Left colon (tissue), 2 donors: ENCODE data around the gene GAGE10. TPM values are rescaled to one million over a fixed set of nuclear protein-coding genes. Genes with fewer than 3 reads are reported as not detected.
"Not testable (repeated sequence)": the region's sequence is repeated elsewhere in the genome, so short reads cannot be mapped to it uniquely, and the experiment has no call there.

Source experiments
- ATAC-seq: fragments of 200-7000 bp; cut with Tn5 transposase; one replicate; pipeline ENCODE4 v1.9.1; 2020; ENCODE audit warnings: mild to moderate bottlenecking, moderate library complexity
- DNase-seq, 2 donors: peaks; one replicate each; pipeline ENCODE4 v3.0.0-alpha.2; 2020
- intact Hi-C, 2 donors: fragments of 100-400 bp; cut with DNase I in 1 of 2; cut with micrococcal nuclease in 1 of 2; formaldehyde crosslinking; loops; one replicate each; pipeline versions ENCODE4 v1.11.2 to v1.14.0; 2022; cut with DNase I, micrococcal nuclease
- total RNA-seq, 2 donors: library from RNA; stranded (reverse); fragmentation: NEBNext Ultra II Directional; extraction: Animal tissue kit (Norgen Biotek cat#: 25700); gene quantifications; one replicate each; pipeline ENCODE4 v1.2.1, GENCODE V29; 2021
- donor health status: DM: no; HTN: no; CAD: no.
- donor health status: DM: yes; HTN: yes; CAD: no.

GAGE10 gene
- total RNA-seq, 2 donors from 2014 or later: not detected

- DNase-seq (no peak), ATAC-seq (no peak)
- intact Hi-C loops: no loop called here
These were observed 31.0 kb upstream of the GAGE10 start for GRCh38 chrX:49272421-49272820.

DNA sequence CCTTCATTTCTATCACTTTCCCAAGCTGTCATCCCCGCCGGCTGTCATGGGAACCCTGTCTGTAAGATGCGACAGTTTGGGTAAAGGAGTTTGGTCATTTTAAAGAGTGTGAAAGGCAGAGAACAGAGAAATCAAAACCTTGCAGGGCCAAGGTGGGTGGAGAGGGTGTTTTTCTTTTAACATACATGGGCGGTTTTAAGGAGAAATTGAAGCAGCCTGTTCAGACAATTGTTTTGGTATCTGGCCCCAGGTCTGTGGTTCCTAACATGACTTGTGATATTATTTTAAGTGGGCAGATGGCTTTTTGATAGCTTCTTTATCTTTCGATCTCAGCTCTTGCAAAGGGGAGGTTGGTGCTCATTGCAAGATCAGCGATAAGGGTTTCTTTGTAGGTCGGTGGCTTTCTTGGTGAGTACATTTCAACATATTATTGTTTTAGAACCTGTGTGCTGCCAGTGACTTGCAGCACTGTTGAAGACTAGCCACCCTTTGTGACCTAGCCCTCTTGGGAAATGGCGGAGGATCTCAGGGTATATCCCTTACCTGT lies 30.2 kb upstream of the GAGE10 start:
- DNase-seq: no peak
- intact Hi-C loops: no loop called here
- ATAC-seq: no peak

GRCh38 chrX:49276207-49276606 lies 27.2 kb upstream of the GAGE10 start:
- DNase-seq (no peak), ATAC-seq (no peak)
- intact Hi-C loops: no loop called here

GRCh38 chrX:49276671-49277534 lies 26.5 kb upstream of the GAGE10 start:
- intact Hi-C loops: no loop called here
- ATAC-seq: no peak
- no peak for DNase-seq

DNA sequence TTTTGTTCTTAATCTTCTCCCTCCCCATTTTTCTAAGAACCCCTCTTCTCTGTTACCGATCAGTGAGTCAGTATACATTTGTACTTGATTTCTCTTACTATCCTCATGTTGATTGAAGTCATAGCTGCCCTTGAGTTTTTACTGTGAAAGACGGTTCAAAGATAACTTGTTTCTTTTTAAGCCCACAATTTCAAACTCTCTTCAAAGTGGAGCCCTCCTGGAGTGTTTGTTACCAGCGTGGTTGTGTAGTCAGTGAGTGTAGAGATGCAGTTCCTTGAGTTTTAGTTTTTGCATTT lies 26.0 kb upstream of the GAGE10 start:
- DNase-seq (no peak), ATAC-seq (no peak)
- intact Hi-C loops: no loop called here

DNA sequence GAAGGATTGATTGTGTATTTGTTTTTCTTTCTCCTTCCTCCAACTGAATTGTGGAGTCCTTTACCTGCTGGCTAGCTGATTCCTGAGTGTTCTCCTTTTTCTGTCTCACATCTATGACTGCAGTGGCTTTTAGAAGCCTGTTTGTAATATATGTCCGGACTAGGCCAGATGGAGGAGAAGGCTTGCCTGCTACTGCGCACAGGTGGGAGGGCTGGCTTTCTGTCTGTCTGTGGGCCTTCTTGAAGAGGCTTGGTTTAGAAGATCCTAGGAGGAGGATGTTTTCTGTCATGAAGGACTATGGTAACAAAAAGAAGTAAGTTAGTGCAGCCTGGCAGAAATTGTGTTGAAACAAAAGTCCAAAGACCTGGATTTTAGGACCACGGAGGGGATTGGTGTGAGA lies 25.4 kb upstream of the GAGE10 start:
- DNase-seq (no peak), ATAC-seq (no peak)
- intact Hi-C loops: no loop called here

DNA sequence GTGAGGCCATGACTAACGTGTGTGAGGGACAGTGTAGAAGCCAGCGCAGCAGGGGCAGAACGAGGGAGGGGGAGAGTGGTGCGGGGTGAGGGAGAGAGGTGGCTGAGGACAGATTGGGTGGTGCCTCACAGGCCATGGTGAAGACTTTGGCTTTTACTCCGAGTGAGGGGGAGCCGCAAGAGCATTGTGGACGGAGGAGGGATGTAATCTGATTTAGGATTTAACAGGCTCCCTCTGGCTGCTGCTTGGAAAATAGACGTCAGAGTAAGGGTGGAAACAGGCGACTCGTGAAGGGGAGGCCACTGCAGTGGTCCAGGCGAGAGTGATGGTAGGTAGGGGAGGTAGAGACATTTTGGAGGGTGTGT lies 20.8 kb upstream of the GAGE10 start:
- ATAC-seq (peak; percentile 49), DNase-seq (no peak)
- intact Hi-C loops: no loop called here

- ATAC-seq: no peak
- intact Hi-C loops: no loop called here
- DNase-seq: no peak
These were observed 19.2 kb upstream of the GAGE10 start for GRCh38 chrX:49284212-49284611.

DNA sequence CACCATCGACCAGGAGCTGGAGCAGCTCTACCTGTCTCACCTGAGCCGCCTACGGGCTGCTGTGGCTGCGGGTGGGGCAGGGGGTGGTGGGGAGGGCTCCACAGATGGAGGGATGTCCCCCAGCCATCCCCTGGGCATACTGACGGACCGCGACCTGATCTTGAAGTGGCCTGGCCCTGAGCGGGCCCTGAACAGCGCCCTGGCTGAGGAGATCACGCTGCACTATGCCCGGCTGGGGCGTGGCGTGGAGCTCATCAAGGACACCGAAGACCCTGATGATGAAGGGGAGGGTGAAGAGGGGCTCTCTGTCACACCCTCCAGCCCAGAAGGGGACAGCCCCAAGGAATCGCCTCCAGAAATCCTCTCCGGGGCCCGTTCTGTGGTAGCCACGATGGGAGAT lies 17.3 kb upstream of the GAGE10 start:
- intact Hi-C loops: no loop called here
- ATAC-seq: no peak
- no peak for DNase-seq

DNA sequence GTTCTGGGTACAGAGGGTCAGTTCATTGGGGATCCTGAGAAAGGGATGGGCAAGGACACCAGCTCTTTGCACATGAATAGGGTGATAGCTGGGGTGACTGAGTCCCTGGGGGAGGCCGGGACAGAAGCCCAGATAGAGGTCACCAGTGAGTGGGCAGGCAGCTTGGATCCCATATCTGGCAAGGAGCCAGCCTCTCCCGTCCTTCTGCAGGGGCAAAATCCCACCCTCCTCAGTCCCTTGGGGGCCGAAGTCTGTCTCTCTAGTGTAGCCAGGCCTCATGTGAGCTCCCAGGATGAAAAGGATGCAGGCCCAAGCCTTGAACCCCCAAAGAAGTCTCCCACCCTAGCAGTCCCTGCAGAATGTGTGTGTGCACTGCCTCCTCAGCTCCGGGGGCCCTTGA lies 16.9 kb upstream of the GAGE10 start:
- intact Hi-C loops: no loop called here
- no peak for DNase-seq

GRCh38 chrX:49287665-49288064 lies 15.8 kb upstream of the GAGE10 start:
- no peak for DNase-seq
- intact Hi-C loops: no loop called here
- no peak for ATAC-seq

More for the DNA sequence above, 16.9 kb upstream of the GAGE10 start:
- no peak for ATAC-seq

GRCh38 chrX:49290215-49290614 lies 13.2 kb upstream of the GAGE10 start:
- ATAC-seq: no peak
- no peak for DNase-seq
- intact Hi-C loops: no loop called here

DNA sequence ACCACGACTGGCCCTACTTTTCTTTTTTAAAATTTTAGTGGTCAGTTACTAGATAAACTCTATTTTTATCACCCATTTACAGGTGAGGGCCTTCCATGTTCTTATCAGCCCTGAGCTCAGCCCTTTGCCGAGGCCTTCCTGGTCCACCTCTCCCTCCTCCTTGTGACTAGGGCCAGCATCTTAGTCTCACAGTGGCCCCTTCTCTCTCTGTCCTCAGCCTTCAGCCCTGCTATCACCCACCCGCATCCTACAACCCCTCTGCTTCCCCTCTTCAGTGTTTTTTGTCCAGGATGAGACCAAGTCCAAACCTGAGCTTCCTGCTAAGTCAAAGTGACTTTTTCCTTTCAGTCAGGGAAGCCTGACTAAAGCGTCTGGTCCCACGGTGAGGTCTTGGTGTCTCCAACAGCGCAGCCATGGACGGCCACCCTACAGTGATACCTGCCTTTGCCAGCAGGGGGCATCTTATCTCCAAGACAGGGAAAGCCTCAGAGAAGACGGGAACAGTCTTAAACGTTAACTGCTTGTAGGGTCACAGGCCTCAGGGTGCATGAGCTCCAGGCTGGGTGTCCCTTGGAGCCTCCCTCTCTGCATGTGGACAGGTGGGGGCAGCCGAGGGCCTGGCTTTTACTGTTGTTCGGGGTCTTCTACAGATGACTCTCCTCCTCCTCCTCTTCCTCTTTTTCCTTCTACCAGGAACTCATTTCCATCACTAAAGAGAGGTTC lies 11.7 kb upstream of the GAGE10 start:
- ATAC-seq: peak; percentile 76
- peak in 1 of 2 donors; percentile 70 for DNase-seq
- intact Hi-C loops: no loop called here

DNA sequence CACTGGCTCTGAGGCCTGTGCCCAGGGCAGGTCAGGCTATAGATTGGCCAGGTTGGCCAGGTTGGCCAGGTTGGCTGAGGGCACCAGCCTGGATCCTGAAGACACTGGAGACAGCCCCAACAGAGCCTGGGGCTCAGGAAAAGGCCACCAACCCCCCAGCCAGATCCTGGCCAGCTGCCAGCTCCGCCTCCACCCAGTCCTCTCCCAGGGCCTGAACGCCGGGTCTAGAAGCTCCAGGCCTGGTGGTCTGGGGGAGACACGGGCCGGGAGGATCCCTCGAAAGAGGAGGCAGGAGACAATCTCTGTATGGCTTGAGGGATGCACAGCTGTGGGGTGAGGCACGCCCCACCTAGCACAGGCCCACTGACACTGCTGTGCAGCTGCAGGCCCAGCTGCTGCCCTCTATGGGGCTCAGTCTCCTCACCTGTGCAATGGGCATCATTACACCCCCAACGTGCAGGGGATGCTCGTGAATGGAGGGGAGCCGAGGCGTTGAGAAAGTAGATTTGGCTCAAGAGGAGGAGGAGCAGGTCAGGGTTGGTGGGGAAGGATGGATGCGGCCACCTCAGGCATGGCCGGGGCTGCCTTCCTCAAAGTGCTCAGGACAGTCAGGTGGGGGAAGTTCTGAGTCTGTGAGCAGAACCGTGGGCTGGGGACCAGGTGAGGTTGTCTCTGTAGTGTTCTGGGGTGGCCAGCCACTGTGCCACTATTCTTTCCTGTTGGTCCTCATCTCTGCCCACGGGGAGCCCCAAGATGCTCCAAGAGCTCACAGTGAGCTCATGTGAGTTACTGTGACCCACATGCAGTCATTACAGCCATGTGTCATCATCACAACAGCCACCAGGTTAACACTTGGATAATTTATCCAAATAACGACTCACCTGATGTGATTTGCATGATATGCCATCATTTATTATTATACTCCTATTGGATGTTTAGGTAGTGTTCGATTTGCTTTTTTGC lies 10.8 kb upstream of the GAGE10 start:
- intact Hi-C loops: no loop called here
- DNase-seq (no peak), ATAC-seq (no peak)

DNA sequence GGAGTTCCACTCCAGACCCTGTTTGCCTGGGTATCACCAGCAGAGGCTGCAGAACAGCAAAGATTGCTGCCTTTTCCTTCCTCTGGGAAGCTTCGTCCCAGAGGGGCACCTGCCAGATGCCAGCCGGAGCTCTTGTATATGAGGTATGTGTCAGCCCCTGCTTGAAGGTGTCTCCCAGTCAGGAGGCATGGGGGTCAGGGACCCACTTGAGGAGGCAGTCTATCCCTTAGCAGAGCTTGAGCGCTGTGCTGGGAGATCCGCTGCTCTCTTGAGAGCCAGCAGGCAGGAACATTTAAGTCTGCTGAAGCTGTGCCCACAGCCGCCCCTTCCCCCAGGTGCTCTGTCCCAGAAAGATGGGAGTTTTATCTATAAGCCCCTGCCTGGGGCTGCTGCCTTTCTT lies 4.2 kb upstream of the GAGE10 start:
- ATAC-seq, intact Hi-C loops, DNase-seq: not testable (repeated sequence)

DNA sequence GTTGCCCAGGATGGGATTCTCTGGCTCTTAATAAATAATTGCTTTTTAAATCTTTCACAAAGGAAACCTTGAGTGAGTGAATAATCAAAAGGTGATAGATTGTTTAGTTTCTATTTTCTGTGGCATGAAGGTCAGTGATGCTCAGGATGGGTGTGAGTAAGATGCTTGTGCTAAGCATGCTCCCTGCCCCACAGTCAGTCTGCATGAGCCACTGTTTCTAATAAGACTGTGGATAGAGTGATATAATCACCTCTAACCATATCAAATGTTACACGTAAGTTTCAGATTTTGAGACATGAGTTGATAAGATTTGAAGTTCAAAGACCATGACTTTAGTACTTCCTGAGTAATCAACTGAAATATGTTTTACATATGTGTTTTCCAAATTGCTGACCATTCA lies 2.7 kb upstream of the GAGE10 start:
- no peak for DNase-seq
- intact Hi-C loops: no loop called here
- ATAC-seq: no peak

DNA sequence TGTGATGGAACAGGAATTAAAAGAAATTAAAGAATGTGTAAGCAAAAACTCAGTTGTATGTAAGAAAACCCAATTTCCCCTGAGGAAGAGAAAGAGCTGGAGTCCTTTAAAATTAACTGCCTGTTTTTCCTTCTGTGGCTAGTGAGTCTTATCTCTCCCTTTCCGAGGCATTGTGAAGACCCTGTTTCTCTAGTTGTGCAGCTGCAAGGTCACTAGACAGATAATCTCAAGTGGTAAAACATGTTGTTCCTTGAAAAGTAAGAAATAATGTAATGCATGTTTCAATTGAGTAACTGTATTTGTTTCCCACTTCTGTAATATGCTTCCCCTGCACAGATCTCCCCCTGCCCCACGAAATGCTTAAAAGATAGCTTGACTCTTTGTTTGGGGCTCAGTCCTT lies 4.3 kb downstream of the GAGE10 start:
- ATAC-seq, intact Hi-C loops, DNase-seq: not testable (repeated sequence)

GRCh38 chrX:49308604-49309269 lies 5.3 kb downstream of the GAGE10 start:
- intact Hi-C loops: no loop called here
- ATAC-seq (peak; percentile 49), DNase-seq (no peak)
